ENCODE data around the gene CWC27.

The CWC27 gene

DNA sequence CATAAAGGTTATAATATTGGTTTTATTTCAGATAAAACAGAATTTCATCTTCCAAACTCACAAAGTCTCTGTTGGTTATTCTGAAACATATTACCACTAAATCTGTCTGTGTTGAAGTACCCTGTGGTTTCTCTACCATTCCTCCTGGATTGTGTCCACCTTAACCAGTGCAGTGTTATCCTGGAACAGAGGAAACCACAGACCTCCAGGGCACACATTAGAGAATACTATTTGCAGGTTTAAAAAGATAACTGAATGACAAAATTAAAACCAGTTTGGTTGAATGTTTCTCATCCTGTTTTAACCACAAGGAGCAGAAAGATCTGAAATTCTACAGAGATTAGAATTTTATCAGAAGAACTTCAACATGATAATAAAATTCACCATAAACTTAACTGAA lies 251.8 kb downstream of the CWC27 start:
- no peak for DNase-seq (ENCODE audit: extremely low read depth, insufficient read length)
- Histone ChIP-seq H3K27me3 (replicated peaks; ENCODE audit: control insufficient read depth, insufficient read depth, low read length) (no peaks in the 10 kb centered on the region), H3K36me3 (ENCODE audit: control insufficient read depth, insufficient read depth, low read length) (no peaks in the 10 kb centered on the region), H3K4me3 (replicated peaks; ENCODE audit: low read depth, low read length) (no peak overlapping the region)
- TF ChIP-seq, protein P1, sequence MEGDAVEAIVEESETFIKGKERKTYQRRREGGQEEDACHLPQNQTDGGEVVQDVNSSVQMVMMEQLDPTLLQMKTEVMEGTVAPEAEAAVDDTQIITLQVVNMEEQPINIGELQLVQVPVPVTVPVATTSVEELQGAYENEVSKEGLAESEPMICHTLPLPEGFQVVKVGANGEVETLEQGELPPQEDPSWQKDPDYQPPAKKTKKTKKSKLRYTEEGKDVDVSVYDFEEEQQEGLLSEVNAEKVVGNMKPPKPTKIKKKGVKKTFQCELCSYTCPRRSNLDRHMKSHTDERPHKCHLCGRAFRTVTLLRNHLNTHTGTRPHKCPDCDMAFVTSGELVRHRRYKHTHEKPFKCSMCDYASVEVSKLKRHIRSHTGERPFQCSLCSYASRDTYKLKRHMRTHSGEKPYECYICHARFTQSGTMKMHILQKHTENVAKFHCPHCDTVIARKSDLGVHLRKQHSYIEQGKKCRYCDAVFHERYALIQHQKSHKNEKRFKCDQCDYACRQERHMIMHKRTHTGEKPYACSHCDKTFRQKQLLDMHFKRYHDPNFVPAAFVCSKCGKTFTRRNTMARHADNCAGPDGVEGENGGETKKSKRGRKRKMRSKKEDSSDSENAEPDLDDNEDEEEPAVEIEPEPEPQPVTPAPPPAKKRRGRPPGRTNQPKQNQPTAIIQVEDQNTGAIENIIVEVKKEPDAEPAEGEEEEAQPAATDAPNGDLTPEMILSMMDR (IDR thresholded peaks at IDR 0.05; ENCODE audit: insufficient read depth, low read length, poor library complexity, severe bottlenecking): no peak

DNA sequence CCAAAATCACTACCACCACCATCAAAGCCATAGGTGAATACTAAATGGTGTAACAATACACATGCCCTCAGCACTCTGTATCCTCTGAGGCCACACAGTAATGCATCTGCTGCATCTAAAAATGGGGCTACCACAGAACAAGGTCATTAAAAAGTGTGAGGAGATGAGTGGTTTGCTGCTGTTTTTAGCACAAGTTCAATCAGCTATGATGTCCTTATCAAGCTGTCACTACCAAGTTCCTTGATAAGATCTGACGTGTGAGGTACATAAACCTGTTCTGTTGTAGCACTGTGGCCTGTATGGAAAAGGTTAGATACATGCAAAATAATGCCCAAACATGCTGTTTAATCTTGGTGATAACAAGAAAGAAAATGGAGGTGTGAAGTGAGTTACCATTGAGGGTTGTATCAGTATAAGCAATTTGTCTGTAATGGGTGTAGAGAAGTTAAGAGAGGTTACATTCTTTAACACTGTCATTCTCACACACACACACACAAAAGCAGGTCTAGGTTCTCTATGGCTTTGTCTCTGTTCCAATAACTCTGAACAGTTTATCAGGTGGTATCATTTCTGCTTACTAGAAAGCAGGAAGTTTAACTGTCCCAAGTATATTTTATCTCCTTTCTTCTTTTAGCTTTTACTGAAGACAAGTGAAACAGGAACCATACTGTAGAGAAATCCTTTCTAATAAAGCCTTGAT lies 252.9 kb downstream of the CWC27 start:
- peak; percentile 57 for DNase-seq (ENCODE audit: extremely low read depth, insufficient read length)
- TF ChIP-seq, protein P1 (IDR thresholded peaks at IDR 0.05; ENCODE audit: insufficient read depth, low read length, poor library complexity, severe bottlenecking): no peak

DNA sequence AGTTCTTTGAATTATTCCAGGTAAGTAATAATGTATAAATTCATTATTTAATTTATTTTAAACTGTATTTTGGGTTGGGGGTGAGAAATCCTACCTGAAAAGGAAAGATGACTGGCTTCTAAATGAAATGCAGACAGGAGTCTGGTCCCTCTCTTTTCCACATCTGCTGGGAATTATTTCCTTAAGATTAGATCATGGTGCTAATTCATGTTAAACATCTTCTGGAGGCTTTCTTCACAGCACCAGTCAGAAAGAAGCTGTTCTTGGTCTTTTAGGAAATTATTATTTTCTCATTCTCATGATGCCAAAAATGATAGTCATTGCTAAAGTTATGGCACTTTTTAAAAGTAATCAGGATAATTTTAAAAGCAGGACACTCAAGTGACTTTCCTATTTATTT lies 254.2 kb downstream of the CWC27 start:
- H3K4me3 ChIP-seq (replicated peaks; ENCODE audit: low read depth, low read length): no peak overlapping the region
- H3K36me3 ChIP-seq (ENCODE audit: control insufficient read depth, insufficient read depth, low read length): no peaks in the 10 kb centered on the region
- H3K27me3 ChIP-seq (replicated peaks; ENCODE audit: control insufficient read depth, insufficient read depth, low read length): no peaks in the 10 kb centered on the region
- DNase-seq (ENCODE audit: extremely low read depth, insufficient read length): no peak
- TF ChIP-seq, protein P1 (IDR thresholded peaks at IDR 0.05; ENCODE audit: insufficient read depth, low read length, poor library complexity, severe bottlenecking): no peak

More for the DNA sequence above, 252.9 kb downstream of the CWC27 start:
- no peaks in the 10 kb centered on the region for H3K36me3 ChIP-seq (ENCODE audit: control insufficient read depth, insufficient read depth, low read length)
- H3K27me3 ChIP-seq (replicated peaks; ENCODE audit: control insufficient read depth, insufficient read depth, low read length): no peaks in the 10 kb centered on the region
- no peak overlapping the region for H3K4me3 ChIP-seq (replicated peaks; ENCODE audit: low read depth, low read length)

DNA sequence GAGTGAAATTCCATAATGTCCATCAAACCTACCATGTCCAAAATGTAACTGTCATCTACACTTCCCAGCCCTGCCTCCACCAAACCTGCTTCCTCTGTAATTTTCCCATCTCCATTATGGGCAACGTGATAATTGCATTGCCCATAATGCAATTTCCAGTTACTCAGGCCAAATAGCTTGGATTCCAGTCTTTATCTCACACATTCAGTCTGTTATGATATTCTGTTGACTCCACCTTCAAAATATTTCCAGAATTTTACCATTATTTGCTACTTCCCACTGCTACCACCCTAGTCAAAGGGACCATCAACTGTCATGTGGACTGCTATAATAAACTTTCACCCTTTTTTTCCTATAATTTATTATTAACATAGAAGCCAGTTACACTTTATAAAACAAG lies 256.0 kb downstream of the CWC27 start:
- H3K36me3 ChIP-seq (ENCODE audit: control insufficient read depth, insufficient read depth, low read length): no peaks in the 10 kb centered on the region
- no peak overlapping the region for H3K4me3 ChIP-seq (replicated peaks; ENCODE audit: low read depth, low read length)
- TF ChIP-seq, protein P1 (IDR thresholded peaks at IDR 0.05; ENCODE audit: insufficient read depth, low read length, poor library complexity, severe bottlenecking): no peak
- H3K27me3 ChIP-seq (replicated peaks; ENCODE audit: control insufficient read depth, insufficient read depth, low read length): no peaks in the 10 kb centered on the region
- no peak for DNase-seq (ENCODE audit: extremely low read depth, insufficient read length)

DNA sequence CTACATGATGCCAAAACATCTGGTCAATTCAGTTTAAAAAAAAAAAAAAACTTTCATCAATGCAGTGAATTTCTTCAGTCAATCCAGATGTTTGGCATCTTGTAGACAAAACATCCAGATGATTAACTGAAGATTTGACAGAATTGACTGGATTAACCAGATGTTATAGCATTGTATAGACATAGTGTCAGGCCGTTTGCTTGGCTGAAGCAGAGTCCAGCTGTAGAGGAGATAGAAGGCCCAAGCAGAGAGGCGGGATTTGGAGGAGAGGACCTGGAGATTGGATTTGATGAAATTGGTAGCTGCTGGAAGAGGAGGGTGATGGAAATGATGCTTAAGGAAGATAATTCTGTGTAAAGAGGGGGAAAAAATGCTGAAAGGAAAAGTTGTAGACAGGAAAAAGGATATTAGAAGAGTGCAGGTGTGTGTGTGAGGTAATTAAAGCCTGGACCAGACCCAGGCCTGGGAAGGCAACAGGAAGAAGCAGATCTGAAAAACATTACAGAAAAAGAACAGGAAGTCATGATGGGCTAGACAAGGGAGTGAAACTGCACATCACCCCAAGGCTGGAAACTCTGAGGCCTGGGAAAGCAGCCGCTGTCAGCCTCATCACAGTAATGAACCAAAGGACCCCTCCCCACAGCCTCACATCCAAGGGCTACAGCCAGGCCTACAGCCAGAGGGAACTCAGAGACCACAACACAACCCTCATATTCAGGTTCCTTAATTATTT lies 258.3 kb downstream of the CWC27 start:
- Histone ChIP-seq H3K27me3 (replicated peaks; ENCODE audit: control insufficient read depth, insufficient read depth, low read length) (no peaks in the 10 kb centered on the region), H3K36me3 (ENCODE audit: control insufficient read depth, insufficient read depth, low read length) (no peaks in the 10 kb centered on the region), H3K4me3 (replicated peaks; ENCODE audit: low read depth, low read length) (no peak overlapping the region)
- DNase-seq (ENCODE audit: extremely low read depth, insufficient read length): no peak
- TF ChIP-seq, protein P1 (IDR thresholded peaks at IDR 0.05; ENCODE audit: insufficient read depth, low read length, poor library complexity, severe bottlenecking): no peak
